ENCODE data around the gene EPHB2. TPM values are rescaled to one million over a fixed set of nuclear protein-coding genes. Genes with fewer than 3 reads are reported as not detected.

EPHB2 gene
- total and polyA plus RNA-seq, 2 of the 13 experiments (the other 11 are each of a cell fraction or from before 2014, with no cell fraction given): 0.03 to 0.11 TPM

GRCh38 chr1:22941257-22941656, 230.6 kb downstream of the EPHB2 start (continued):
- TF ChIP-seq FIP1L1 (IDR thresholded peaks at IDR 0.05; ENCODE audit: borderline replicate concordance, insufficient read depth, low read depth, low read length) (no peak), RERE (CRISPR knock-in tag; IDR thresholded peaks at IDR 0.05; ENCODE audit: low read depth) (no peak), ATF2 (CRISPR knock-in tag; IDR thresholded peaks at IDR 0.05) (no peak), SALL1 (CRISPR knock-in tag; IDR thresholded peaks at IDR 0.05) (no peak), ZNF614 (CRISPR knock-in tag; IDR thresholded peaks at IDR 0.05; ENCODE audit: borderline replicate concordance) (no peak)

Measured in HepG2 (cell line).